Brain microvascular endothelial cell (primary cell): Measurements from ENCODE around the gene CNOT6L.
"Not testable (repeated sequence)": the region's sequence is repeated elsewhere in the genome, so short reads cannot be mapped to it uniquely, and the experiment has no call there.

Source experiments
- DNase-seq: peaks from one replicate; pipeline ENCODE4 v3.0.0-alpha.2; 2020
- H3K27ac ChIP-seq: fragments of 250-450 bp; sonication (Bioruptor Pico); 2 replicates; pipeline ENCODE4 v1.5.1; 2020; ENCODE audit warnings: mild to moderate bottlenecking, moderate library complexity
- H3K27me3 ChIP-seq: fragments of 250-450 bp; sonication (Bioruptor Pico); replicated peaks from 2 replicates; pipeline ENCODE4 v1.5.1; 2020; ENCODE audit warnings: mild to moderate bottlenecking
- H3K36me3 ChIP-seq: fragments of 250-450 bp; sonication (Bioruptor Pico); replicated peaks from 2 replicates; pipeline ENCODE4 v1.5.1; 2020; ENCODE audit warnings: mild to moderate bottlenecking
- H3K4me3 ChIP-seq: 2 replicates; pipeline ENCODE4 v1.5.1; 2011; ENCODE audit warnings: low read depth, mild to moderate bottlenecking, control low read depth, low read length, moderate library complexity
- in situ Hi-C: cut with HindIII; loops from 2 replicates; pipeline ENCODE4 v1.10.0; 2017; ENCODE audit warnings: low sequenced_read_pairs, low pct_ligation_motif_present
- TF ChIP-seq, protein P1 (sequence below): IDR thresholded peaks from 2 replicates; pipeline ENCODE4 v1.5.1; 2011; ENCODE audit warnings: low read depth, mild to moderate bottlenecking, moderate library complexity, low read length, control low read depth, inconsistent platforms; ENCODE audit errors: missing control alignments

CNOT6L gene

DNA sequence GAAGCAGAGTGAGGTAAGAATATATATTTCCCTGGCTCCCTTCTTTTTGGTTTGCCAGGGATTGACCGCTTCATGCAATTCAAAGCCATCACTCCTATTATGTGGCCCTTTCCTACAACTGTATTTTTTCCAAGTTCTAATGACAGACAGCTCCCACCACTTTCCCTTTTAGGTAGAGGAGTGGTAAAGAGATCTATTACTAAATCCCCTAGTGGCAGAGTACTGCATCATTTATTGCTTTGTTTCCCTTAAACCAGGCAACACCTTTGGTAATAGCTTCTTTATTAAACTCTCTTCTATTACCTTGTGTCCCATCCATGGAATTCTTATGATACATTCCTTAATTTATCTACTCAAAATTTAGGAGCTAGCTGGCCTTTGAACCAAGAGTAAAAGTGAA is 90.7 kb downstream of the CNOT6L start:
- Histone ChIP-seq H3K4me3 (no peak overlapping the region), H3K36me3 (no peaks in the 10 kb centered on the region), H3K27ac (no peak overlapping the region), H3K27me3 (no peaks in the 10 kb centered on the region)
- in situ Hi-C loops: no loop called here
- no peak for DNase-seq
- TF ChIP-seq, protein P1, sequence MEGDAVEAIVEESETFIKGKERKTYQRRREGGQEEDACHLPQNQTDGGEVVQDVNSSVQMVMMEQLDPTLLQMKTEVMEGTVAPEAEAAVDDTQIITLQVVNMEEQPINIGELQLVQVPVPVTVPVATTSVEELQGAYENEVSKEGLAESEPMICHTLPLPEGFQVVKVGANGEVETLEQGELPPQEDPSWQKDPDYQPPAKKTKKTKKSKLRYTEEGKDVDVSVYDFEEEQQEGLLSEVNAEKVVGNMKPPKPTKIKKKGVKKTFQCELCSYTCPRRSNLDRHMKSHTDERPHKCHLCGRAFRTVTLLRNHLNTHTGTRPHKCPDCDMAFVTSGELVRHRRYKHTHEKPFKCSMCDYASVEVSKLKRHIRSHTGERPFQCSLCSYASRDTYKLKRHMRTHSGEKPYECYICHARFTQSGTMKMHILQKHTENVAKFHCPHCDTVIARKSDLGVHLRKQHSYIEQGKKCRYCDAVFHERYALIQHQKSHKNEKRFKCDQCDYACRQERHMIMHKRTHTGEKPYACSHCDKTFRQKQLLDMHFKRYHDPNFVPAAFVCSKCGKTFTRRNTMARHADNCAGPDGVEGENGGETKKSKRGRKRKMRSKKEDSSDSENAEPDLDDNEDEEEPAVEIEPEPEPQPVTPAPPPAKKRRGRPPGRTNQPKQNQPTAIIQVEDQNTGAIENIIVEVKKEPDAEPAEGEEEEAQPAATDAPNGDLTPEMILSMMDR: no peak

DNA sequence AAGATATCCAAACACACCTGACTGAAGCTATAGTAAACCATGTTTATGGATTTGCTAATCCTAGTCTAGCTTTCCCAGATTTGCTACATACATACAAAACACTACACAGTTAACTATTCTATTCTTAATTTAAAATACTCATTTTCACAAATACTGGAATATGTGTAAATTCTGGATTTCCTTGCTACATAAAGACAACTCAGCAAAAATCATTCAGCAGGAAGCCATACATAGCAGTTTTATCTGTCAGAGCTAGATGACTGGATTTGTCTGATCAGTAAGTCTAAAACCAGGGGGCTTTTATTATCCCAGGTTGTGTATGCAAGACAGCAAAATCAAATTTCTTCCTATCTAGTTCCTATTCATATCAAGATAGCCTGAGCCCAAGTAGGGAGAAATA is 98.1 kb downstream of the CNOT6L start:
- H3K4me3 ChIP-seq: no peak overlapping the region
- in situ Hi-C loops: no loop called here
- no peaks in the 10 kb centered on the region for H3K27me3 ChIP-seq
- H3K36me3 ChIP-seq: no peaks in the 10 kb centered on the region
- H3K27ac ChIP-seq: no peak overlapping the region
- TF ChIP-seq, protein P1: no peak
- DNase-seq: no peak

DNA sequence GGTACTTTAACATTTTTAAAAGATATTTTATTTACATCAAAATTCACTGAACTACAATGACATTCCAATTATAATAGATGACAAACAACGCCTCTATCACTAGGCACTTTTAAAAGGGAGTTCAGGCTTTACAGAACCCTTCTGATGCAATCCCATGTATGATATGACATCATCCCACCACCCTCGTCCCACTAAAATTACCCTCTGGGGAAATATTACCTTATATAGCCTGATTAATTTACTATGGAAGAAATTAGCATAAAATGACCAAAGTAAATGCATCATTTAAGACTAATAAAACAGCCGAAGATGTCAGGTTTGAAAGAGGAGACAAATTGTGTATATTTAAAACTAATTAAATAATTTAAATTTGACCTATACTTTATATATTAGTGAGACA is 100.7 kb downstream of the CNOT6L start:
- DNase-seq, H3K36me3 ChIP-seq, in situ Hi-C loops, H3K4me3 ChIP-seq, H3K27me3 ChIP-seq, H3K27ac ChIP-seq: not testable (repeated sequence)

DNA sequence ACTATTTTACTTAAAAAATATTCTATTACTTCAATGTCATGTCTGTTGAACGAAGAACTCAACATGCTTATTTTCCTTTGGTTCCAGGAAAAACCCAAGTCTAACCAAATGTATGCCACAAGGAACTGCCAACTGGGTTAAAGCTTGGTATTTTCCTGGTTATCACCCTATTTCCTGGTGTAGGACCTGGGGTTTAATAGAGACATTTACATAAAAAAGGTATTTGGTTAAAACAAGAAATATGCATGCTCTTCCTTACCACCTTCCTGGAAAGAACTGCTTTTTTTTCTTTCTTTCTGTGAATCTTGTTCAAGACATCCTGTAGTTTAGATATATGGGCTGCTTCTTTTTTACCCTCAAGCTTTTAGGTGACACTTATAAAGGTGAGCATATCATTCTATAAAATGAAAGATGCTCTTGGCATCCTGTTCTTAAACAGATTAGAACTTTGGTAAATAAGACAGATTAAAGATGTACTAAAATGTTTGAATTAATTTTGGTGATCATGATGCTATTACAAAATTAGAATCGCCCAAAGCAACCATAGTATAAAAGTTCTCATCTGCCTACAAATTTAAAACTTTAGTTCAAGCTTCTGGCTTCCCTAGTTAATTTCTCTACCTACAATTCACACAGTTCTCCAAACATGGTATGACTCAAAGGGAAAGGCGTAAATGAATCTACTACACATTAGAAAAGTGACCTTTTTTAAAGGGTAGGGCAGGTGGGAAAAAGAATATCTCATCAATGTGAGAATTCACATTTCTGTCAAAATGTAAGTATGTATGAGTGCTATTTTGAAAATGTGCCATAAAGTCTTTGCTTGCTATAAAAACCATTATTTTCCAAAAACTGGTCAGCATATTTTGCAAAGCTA is 103.5 kb downstream of the CNOT6L start:
- Histone ChIP-seq H3K27me3 (no peaks in the 10 kb centered on the region), H3K36me3 (no peaks in the 10 kb centered on the region), H3K27ac (no peak overlapping the region), H3K4me3 (no peak overlapping the region)
- DNase-seq: no peak
- TF ChIP-seq, protein P1: no peak
- in situ Hi-C loops: no loop called here

DNA sequence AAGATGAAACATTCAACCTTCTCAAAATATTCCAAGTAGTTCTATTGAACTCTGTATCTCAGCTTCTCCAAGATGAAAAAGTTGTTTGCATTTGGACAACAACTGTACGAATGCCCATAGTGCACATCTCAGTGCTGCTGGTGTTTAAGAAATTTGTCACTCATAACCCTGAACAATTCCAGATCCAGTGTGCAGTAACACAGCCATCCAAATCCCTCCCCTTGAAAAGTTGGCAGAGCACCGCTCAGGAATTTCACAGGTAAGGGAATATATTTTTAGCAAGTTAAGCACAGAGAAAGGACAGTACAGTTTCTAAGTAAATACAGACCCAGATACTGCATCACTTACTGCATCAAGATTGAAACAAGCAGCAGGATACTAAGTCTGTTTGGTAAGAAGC is 104.7 kb downstream of the CNOT6L start:
- TF ChIP-seq, protein P1: no peak
- Histone ChIP-seq H3K27ac (no peak overlapping the region), H3K27me3 (no peaks in the 10 kb centered on the region), H3K36me3 (no peaks in the 10 kb centered on the region), H3K4me3 (no peak overlapping the region)
- DNase-seq: no peak
- in situ Hi-C loops: no loop called here

DNA sequence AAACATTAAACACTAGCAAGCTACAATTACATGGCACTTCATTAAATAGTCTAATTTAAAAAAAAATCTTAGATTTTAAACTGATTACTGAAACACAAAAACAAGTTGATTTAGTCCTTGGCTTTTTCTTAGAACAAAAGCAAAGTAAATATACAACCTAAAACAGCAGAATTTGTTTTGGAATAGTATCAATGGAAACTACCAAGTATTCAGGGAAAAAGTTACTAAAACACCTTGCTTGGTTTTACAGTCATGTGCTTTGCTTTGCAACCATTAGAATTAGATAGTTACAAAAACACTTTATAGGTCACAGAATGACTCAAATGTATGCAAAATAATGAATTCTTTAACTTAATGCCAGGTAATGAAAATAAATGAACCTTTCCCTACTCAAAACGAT is 105.3 kb downstream of the CNOT6L start:
- no peak for DNase-seq
- no peaks in the 10 kb centered on the region for H3K27me3 ChIP-seq
- TF ChIP-seq, protein P1: no peak
- in situ Hi-C loops: no loop called here
- H3K36me3 ChIP-seq: no peaks in the 10 kb centered on the region
- H3K4me3 ChIP-seq: no peak overlapping the region
- H3K27ac ChIP-seq: no peak overlapping the region
